Endometrial microvascular endothelial cells (primary cell): ENCODE data around the gene RCAN1. TPM values are rescaled to one million over a fixed set of nuclear protein-coding genes. Genes with fewer than 3 reads are reported as not detected.

Experiments
- in situ Hi-C: cut with HindIII; loops from 2 replicates; pipeline ENCODE4 v1.10.0; 2017; ENCODE audit warnings: low sequenced_read_pairs, low pct_unique_long_range_greater_than_20kb; ENCODE audit errors: inconsistent ontology term
- total RNA-seq: library from RNA; depleted of rRNA; stranded (reverse); fragments of >200 nt; gene quantifications from one replicate; pipeline ENCODE4 v1.2.3, GENCODE V29; 2015; ENCODE audit errors: inconsistent ontology term

The RCAN1 gene
- total RNA-seq, 1 donor from 2014 or later: 27.2 TPM

DNA sequence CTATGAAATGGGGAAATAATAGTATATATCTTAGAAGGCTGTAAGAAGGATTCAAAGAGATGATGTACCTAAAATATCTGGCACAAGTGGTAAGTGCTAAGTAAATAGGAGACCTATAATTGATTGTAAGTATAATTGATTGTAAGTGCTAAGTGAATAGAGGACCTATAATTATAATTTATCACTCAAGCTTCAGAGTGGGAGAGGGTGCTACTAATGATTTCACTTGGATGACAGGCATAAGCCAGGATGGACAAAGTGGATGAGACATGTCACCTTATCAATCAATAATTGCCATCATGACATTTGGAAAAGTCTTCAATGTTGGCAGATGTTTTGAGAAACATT, 11.2 kb downstream of the RCAN1 start:
- in situ Hi-C loops: no loop called here

DNA sequence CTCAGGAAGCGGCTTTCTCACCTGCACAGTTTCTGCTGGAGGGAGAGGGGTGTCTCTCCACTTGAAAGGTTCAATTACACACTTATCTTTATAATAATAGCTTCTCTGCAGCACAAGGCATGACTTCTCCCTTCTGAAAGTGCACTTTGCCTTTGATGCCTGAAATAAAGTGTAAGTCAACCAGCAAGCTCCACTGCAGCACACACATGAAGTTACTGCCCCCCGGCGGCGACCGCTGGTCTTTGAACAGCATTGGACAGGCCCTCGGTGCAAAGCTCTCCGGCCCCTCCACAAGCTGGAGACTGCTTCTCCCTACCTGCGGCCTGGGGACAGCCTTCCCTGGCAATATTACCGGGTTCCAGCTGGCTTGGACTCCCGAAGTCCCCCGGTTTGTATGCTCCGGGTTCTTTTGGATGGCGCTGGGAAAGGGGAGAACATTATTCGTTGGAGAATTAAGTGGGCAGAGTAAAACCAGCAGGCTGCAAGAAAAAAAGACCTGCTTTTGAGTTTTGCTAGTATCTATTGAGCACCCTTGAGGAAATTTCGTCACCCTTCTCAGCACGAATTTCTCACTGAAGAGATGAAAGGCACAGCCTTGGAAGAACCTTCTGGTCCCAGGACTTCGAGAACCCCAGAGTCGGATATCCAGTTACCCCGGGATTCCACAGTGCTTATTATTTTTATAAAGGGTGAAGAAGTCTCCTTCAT, 11.8 kb downstream of the RCAN1 start:
- in situ Hi-C loops: no loop called here

DNA sequence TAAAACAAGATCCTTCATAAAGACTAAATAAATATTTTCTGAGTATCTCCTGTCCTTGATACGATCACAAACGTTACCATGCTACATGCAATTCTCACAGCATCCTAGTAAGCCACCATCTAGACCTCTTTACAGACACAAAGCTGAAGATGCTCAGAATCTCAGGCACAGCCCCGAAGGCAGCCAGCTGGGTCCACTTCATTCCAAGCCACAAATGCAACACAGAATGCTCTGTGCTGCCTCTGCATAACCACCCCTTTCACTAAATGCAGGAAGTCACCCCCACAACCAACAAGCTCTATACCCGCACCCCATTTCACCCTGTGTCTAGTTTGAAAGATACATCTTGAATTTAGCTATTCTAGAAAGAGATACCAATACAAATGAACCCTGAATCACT, 12.9 kb downstream of the RCAN1 start:
- in situ Hi-C loops: no loop called here

DNA sequence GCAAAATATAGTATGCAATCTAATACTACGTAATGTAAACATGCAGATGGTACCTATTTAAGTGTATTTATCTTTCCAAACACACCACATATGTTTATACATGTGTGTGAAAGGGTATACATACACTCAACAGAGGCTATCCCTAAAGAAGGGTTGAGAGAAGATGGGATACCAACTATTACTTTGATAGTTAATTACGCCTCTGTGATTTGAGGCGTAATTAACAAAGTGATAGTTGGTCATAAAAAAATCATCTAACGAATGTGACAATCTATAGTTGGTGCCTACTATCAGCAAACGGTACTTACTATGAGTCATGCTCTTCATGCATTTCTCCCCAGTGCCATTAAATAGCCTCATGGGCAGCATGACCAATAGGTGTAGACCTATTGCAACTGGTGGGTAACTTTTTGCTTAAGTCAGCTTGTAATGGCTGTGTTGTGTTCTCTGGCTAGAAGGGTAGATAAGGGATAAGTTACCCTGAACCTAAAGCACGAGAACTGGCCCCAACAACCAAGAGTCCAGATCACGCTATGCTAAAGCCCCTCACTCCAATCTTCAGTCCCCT, 15.3 kb downstream of the RCAN1 start:
- in situ Hi-C loops: no loop called here

DNA sequence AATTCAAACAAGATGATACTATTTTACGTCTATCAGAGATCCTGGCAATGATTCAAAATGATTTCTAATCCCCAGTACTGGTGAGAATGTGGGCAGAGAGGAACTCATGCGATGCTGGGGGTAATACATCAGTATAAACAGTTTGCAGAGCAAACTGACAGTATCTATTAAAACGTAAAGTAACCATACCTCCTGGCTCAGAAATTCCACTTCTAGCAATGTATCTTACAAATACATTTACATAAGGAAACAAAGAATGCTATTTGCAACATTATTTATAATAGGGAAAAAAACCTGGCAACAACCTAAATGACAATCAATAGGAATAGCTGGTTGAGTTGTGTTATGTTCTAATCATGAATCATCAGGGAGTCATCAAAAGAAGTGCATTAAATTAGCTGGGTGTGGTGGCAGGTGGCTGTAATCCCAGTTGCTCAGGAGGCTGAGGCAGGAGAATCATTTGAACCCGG, 15.9 kb downstream of the RCAN1 start:
- in situ Hi-C loops: no loop called here

DNA sequence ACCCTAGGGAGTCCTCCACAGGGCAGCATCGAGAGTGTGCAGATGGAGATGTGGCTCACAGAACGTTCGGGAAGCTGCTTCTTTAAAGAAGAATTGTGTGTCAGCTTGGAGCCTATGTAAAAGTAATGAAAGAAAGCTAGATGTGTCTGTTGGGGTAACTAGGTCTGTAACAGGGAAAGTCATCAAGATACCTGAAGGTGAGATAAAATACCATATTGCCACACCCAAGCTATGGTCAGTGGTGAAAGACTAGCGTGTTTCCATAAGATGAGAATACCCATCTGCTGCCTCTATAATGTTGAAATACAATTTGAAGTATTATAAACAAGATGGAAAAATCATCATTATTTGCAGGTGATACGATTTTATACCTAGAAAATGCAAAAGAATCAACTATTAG, 17.5 kb downstream of the RCAN1 start:
- in situ Hi-C loops: no loop called here

DNA sequence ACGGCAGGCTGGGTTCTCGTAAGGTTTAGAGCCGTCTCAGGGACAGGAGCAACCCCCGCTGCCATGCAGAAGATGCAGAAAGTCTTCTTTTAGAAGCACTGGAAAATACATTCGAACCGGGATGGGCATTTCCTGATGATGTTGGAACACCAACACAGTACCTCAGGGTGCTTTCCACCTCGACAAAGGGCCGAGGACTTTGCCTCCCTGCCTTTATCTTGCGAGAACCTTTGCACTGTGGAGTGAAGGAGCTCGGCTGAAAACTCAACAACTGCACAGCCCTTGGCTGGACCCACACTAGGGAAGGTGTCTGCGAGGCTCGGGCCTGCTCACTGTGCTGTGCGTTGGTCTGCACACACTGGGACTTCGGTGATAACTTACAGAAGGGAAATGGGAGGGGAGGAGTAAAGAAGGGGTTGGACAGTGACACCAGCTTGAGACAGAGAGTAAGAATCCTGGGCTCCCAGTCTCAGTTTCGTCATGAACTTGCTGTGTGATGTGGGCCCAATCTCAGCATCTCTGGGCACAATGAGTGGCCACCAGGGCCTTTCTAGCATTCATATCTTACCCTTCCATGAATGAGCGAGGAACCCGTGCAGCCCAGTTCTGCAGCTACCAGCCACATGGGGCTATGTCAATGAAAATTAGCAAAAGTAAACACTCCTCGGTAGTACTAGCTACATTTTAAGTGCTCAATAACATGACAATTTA, 18.2 kb downstream of the RCAN1 start:
- in situ Hi-C loops: no loop called here

DNA sequence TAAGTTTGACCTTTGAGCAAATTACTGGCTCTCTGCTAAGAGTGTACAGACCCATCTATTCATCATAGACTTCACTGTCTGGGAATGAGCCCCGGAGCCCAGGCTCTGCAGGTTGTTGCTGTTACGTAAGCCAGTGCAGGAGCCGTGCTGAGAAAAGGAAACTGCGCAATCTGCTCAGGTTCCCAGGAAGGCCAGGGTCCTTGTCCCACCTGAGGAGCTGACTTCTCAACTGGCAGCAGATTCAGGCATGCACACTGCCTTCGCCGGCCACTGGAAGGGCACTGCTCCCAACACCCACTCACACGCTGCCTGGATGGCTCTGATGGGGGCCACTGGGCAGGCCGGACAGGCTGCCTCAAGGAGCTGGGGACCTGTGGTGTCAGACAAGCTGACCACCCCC, 19.5 kb downstream of the RCAN1 start:
- in situ Hi-C loops: no loop called here

DNA sequence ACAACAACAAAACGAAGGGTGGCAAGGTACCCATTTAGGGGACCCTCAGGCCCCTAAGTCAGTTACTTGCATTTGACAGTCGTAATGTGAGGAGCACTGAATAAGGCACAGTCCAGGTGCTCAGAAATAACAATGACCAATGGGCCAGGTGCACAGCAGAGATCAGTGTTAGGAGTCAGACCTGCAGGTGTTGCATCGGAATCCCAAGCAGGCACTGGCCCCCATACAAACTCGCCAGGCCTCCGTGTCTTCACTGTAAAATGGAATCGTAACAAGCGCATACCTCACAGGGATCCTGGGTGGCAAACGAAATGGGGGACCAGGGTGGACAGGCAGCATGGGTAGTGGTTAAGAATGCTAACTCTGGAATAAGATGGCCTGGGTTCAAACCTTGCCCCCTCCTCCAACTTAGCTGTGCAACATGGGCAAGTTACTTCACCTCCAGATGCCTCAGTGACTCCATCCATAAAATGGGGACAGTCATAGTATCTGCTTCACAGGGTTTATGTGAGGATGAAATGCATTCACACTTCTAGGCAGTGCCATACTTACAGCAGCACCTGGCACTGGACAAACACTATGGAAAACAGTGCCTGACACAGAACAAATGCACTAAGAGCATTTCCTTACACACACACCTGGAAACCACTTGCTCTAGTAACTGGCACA, 20.2 kb downstream of the RCAN1 start:
- in situ Hi-C loops: no loop called here

DNA sequence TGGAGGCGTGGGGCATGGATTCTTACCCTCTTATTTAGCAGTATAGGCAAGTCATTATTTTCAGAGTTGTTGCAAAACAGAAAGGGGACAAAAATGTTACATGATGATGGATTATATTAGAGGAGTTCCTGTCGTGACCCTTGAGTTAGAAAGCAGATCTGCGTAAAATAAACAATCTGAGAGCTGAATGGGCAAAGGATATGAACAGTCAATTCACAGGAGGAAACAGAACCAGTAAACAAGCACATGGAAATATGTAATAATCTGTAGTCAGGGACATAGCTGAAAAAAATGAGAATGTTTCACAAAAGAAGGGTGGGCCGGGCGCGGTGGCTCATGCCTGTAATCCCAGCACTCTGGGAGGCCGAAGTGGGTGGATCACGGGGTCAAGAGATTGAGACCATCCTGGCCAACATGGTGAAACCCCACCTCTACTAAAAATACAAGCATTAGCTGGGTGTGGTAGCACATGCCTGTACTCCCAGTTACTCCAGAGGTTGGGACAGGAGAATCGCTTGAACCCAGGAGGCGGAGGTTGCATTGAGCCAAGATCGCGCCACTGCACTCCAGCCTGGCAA, 20.9 kb downstream of the RCAN1 start:
- in situ Hi-C loops: no loop called here

DNA sequence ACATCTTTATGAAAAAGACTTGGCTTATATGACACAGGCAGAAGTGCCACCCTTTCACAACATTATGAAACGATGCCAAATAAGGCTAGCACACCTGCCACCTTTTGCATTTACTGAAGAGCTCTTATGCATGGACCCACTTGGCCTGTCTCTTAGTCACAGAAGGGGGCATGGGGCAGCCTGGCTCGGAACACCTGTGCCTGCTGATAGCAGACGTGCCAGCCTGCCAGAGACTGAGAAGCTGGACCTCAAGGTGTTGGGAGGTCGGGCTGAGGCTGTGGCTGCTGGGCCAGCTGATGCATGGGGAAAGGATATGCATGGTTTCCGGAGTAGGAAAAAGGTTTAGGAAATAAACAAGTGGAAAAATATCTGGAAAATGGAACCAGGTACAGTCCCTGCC, 21.5 kb downstream of the RCAN1 start:
- in situ Hi-C loops: no loop called here

DNA sequence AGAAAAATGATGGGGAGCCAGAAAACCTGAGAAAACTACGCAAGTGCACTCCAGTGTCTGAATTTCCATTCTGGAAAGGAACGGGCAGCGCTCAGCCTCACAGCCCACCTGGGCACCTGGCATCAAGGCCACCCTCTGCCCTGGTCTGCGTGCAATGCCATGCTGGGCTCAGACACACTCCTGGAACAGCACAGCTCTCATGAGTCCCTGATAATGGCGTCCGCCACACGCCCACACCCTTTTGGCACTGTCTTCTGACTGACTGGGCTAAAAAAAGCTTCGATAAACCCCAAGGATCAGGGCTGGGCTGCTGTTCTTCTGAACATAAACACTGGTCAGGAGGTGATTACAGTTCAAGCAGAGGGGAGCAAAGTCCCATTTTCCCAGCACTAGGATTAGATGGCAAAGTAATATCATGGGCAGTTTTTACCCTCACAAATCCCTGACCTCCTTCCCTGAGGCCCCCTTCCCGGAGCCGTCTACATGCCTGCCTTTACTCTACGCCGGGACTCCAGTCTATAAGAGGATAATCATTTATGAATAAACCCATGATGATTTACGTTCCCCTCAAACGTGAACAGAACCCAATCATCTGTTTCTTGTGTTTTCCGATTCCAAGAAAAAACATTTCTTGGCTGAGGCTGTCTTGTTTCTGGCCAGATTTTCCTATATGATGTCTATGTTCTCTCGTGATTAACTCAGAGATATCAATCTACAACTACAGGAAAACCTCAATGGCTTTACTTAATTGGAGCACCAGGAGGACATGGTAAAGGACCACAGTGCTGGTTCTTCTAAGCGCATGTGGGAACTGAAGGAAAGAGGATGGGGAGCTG, 22.6 kb downstream of the RCAN1 start:
- in situ Hi-C loops: no loop called here

DNA sequence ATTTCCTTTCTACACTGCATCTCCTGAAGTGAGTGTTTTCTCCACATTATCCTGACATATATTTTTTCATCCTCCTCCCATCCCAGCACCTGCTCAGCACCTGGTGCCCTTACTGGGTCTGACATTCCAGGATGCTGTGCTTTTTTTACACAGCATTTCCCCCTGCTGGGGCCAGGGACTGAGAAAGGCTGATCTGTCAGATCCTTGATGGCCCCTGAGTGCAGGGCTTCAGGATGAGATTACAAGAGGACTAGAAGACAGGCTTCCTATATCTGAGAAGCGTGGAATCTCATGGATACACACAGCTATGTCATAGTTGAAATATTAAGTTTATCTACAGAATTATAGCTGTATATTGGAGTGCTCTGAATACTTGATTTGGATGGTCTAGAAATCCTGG, 24.4 kb downstream of the RCAN1 start:
- in situ Hi-C loops: no loop called here

DNA sequence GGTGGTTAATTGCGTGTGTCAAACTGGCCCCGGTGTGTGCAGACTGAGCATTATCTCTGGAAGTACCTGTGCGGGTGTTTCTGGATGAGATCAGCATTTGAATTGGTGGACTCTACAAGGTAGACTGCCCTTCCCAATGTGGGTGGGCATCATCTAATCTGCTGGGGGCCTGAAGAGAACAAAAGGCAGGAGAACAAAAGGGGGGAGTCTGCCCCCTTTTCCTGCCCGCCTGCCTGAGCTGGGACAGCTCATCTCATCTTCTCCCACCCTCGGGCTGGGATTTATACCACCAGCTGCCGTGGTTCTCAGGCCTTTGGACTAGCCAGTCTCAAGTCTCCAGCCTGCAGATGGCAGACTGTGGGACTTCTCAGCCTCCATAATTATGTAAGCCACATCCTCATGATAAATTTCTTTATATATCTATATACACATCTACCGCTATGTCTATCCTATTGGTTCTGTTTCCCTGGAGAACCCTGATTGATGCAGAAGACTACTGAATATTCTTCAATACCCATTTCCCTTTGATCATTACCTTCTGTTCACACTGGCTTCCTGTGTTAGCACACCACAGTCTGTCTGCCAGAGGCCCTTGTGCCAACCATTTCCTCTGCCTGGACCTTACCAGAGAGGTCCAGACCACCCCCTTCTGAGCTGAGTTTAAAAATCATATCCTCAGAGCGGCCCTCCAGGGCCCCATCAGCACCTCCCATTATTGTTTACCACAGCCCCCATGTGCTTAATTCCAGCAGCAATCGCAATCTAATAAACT, 25.2 kb downstream of the RCAN1 start:
- in situ Hi-C loops: no loop called here

DNA sequence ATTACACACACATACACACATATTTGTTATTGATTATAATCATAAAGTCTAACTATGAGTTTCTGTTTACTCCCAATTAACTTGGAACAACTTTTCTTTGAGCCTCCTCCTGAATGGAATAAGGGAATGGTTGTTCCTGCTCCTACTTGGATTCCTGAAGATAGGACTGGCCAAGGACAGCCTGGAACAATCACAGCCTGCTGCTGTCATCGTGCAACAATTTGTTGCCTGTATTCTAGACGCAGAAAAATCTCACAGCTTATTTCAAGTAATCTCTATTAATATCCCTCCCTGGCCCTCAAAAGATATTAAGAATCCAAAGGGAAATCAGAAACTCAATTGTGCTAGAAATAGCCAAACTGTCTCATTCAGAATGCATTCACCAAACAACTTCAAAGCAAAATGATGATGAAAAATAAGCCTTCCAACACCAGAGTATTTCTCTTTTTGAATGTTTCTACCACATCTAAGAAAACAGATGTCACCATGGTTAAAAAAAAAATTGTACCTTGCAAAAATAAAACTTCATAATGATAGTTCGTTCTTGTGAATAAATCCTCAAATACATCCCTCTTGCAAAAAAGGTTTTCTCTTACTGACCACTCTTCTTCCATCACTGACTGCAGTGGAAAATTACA, 30.9 kb downstream of the RCAN1 start:
- in situ Hi-C loops: no loop called here

DNA sequence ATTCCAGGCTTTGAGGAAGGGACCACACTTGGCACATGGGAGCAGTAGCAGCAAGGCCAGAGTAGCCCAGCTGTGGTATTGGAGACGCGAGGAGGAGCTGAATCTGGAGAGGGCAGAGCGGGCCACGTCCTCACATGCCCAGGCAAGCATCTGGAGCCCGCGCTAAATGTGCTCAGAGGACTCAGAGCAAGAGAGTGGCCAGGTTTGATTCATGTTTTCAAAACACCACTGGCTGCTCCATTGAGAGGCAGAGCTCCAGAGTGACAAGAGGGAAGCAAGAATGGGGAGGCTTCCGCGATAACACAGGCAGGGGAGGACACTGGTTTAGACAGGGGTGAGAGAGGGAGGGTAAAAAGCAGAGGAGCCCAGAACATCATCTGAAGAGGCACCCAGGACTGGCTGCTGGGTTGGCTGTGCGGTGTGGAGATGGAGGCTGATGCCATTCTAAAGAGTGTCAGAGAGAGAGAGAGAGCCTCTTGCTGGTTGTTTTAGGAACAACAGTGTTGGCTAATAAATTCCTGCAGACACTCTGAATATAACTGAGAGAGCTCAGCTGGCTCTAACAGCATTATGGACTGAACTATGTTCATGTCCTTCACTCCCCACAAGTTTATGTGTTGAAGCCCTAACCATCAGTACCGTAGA, 32.3 kb downstream of the RCAN1 start:
- in situ Hi-C loops: no loop called here

DNA sequence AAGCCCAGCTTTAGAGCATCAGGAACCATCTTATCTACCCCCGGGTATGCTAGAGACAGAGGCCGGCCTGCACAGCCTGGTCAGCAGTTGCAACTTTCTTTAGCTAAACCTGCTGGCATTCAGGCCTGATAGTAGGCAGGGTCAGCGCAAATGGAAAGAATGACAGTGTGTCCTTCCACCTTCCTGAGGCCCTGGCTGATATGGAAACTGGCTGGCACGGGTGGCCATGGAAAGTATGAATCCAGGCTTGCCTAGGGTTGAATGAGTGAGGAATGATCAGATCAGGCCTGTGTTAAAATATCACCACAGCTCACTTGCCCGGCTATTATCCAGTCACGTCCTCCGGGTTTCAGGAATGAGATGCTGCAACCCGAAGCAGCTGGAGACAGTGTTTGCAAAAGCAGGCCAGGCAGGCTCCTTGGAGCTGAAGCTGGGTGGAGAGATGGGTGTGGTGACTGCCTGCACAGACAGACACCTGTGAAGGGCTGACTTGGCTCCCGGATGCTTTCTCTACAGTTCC, 34.7 kb downstream of the RCAN1 start:
- in situ Hi-C loops: no loop called here
